Upper lobe of left lung (tissue), 6 donors: ENCODE results near the gene OR8B4. TPM values are rescaled to one million over a fixed set of nuclear protein-coding genes. Genes with fewer than 3 reads are reported as not detected.
"Not testable (repeated sequence)": the region's sequence is repeated elsewhere in the genome, so short reads cannot be mapped to it uniquely, and the experiment has no call there.

ENCODE experiments used
- ATAC-seq, 2 donors: fragments of 200-7000 bp; cut with Tn5 transposase; one replicate each; pipeline ENCODE4 v1.9.1; 2022; ENCODE audit warnings: mild to moderate bottlenecking in 2 of 2, moderate library complexity in 2 of 2; ENCODE audit not compliant: low FRiP score in 2 of 2
- DNase-seq, 2 donors: peaks; one replicate each; pipeline ENCODE4 v3.0.0-alpha.2; 2019 to 2020
- H3K27ac ChIP-seq, 4 donors: fragments of 200-600 bp; sonication (generic); one replicate each; pipeline ENCODE4 v1.5.1; 2016 to 2019
- H3K27me3 ChIP-seq, 4 donors: fragments of 200-600 bp; sonication (generic); one replicate each; pipeline ENCODE4 v1.5.1; 2017 to 2019
- H3K36me3 ChIP-seq, 4 donors: fragments of 200-600 bp; sonication (generic); one replicate each; pipeline ENCODE4 v1.5.1; 2016 to 2019
- H3K4me1 ChIP-seq, 4 donors: fragments of 200-600 bp; sonication (generic); one replicate each; pipeline ENCODE4 v1.5.1; 2018 to 2019
- H3K4me3 ChIP-seq, 4 donors: fragments of 200-600 bp; sonication (generic); one replicate each; pipeline ENCODE4 v1.5.1; 2017 to 2019; ENCODE audit warnings: mild to moderate bottlenecking in 2 of 4, moderate library complexity in 1 of 4
- H3K9me3 ChIP-seq, 4 donors: fragments of 200-600 bp; sonication (generic); one replicate each; pipeline ENCODE4 v1.5.1; 2018 to 2019
- EP300 ChIP-seq, 4 donors: sonication (generic); formaldehyde crosslinking; IDR thresholded peaks; one replicate each; pipeline ENCODE4 v1.5.1; 2017; ENCODE audit warnings: antibody characterized with exemption in 4 of 4, control low read depth in 2 of 4
- POLR2A ChIP-seq, 4 donors: fragments of 450-650 bp; IDR thresholded peaks; one replicate each; pipeline ENCODE4 v1.5.1; 2016 to 2017; ENCODE audit warnings: antibody characterized with exemption in 4 of 4, mild to moderate bottlenecking in 2 of 4
- POLR2AphosphoS5 ChIP-seq, 2 donors: sonication (generic); formaldehyde crosslinking; IDR thresholded peaks; one replicate each; pipeline ENCODE4 v1.5.1; 2017; ENCODE audit warnings: antibody characterized with exemption in 2 of 2
- WGBS, 2 donors: methylation state at CpG; one replicate each; pipeline ENCODE4 v1.1.5; 2017 to 2018; 5-methylcytosine and 5-hydroxymethylcytosine counted together
- total RNA-seq, 6 donors: library from RNA; depleted of rRNA in 4 of 6; stranded (reverse); fragments of >200 nt in 4 of 6; gene quantifications; one replicate each; pipeline versions ENCODE4 v1.1.0 to v1.2.1, GENCODE V29; 2016 to 2021
- TF ChIP-seq, protein P1 (sequence below), 6 experiments: fragments of 450-650 bp in 4 of 6; fragments of 200-600 bp in 2 of 6; sonication (generic) in 2 of 6; IDR thresholded peaks; one replicate each; pipeline ENCODE4 v1.5.1; 2016 to 2019; ENCODE audit warnings: antibody characterized with exemption in 6 of 6
- donor health status: DM: no; HTN: no; CAD: no; lungs with moderate emphysema.
- donor health status: DM: no; HTN: yes; CAD: no; lungs with severe emphysema.

OR8B4 gene
- total RNA-seq, 6 donors from 2014 or later, result not detected

DNA sequence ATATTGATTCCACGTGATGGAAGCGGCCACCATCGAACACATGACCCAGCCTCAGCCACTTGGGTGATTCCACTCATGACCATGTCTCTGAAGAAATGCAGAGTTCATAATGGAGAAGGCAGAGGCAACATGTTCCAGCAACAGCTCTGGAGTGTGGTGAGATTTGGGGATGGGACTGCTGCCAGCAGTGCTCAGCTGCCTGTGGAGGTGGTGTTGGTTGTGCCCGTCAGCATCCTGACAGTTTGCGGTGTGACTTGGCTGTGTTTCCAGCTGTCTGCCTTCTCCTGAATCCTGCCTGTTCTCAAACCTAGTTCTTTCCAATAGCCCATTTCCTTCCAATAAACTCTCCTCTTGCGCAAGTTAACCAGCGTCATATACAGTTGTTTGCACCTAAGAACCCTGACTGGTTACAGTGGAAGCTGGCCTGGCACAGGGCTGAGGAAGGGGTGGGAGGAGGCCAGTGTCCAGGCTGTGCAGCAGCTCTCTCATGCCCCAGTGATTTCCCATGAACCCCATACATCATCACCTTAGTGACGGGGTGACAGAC, 42.8 kb upstream of the OR8B4 start:
- no peaks in the 10 kb centered on the region for H3K27me3 ChIP-seq
- no peak overlapping the region for H3K4me3 ChIP-seq
- peak in 1 of 2 donors; percentile 11 for ATAC-seq
- no peaks in the 10 kb centered on the region for H3K36me3 ChIP-seq
- H3K9me3 ChIP-seq, result no peaks in the 10 kb centered on the region
- no peaks in the 10 kb centered on the region for H3K4me1 ChIP-seq
- H3K27ac ChIP-seq, result no peak overlapping the region
- TF ChIP-seq, protein P1, sequence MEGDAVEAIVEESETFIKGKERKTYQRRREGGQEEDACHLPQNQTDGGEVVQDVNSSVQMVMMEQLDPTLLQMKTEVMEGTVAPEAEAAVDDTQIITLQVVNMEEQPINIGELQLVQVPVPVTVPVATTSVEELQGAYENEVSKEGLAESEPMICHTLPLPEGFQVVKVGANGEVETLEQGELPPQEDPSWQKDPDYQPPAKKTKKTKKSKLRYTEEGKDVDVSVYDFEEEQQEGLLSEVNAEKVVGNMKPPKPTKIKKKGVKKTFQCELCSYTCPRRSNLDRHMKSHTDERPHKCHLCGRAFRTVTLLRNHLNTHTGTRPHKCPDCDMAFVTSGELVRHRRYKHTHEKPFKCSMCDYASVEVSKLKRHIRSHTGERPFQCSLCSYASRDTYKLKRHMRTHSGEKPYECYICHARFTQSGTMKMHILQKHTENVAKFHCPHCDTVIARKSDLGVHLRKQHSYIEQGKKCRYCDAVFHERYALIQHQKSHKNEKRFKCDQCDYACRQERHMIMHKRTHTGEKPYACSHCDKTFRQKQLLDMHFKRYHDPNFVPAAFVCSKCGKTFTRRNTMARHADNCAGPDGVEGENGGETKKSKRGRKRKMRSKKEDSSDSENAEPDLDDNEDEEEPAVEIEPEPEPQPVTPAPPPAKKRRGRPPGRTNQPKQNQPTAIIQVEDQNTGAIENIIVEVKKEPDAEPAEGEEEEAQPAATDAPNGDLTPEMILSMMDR (IDR thresholded peaks at IDR 0.05), result no peak
- no peak for TF ChIP-seq EP300 (IDR thresholded peaks at IDR 0.05)
- no peak for TF ChIP-seq POLR2A (IDR thresholded peaks at IDR 0.05)
- no peak for TF ChIP-seq POLR2AphosphoS5 (IDR thresholded peaks at IDR 0.05)
- 58 to 68% methylated on average over 8 of the region's 8 CpGs for WGBS, 2 donors
- no peak for DNase-seq

DNA sequence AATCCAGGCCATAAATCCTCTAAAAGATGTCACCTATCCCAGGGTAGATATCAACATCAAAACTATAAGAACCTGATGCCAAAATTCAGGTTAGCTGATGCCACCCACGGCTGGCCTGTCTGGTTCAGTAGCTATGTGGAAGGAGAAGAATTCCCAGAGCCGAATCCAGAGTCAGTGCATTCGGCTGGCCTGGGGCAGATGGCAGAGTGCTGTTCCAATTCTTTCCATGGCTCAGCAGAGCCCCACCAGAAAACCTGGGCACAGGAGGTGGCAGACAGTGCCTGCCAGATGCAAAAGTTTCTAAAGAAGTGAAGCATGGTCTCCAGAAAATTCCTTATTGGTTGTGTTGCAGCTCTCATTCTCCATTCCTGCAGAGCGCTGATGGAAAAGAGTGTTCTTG, 40.7 kb upstream of the OR8B4 start:
- WGBS, 2 donors, result 89 to 93% methylated on average over 3 to 4 of the region's 4 CpGs
- Histone ChIP-seq H3K4me3 (no peak overlapping the region), H3K36me3 (no peaks in the 10 kb centered on the region), H3K4me1 (no peaks in the 10 kb centered on the region), H3K27me3 (no peaks in the 10 kb centered on the region), H3K27ac (no peak overlapping the region), H3K9me3 (no peaks in the 10 kb centered on the region)
- TF ChIP-seq POLR2A (IDR thresholded peaks at IDR 0.05) (no peak), EP300 (IDR thresholded peaks at IDR 0.05) (no peak), POLR2AphosphoS5 (IDR thresholded peaks at IDR 0.05) (no peak)
- TF ChIP-seq, protein P1 (IDR thresholded peaks at IDR 0.05), result no peak
- DNase-seq (no peak), ATAC-seq (no peak)

DNA sequence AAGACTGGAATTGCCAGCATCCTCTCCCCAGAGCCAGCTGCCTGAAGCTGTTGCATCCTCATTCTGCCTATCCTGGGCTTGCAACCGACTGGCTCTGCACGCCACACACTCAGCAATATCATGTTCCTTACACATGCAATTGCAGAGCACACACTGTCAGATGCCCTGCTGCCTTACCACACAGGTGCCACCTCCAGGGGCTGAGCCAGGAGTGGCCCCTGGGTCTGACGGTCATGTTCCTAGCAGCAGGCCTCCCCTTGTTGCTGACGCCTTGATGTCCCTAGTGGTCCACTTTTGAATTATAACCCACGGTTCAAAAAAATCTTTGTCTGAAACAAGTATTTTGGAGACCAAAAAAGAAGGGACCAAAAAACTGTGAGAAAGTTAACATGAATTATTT, 39.3 kb upstream of the OR8B4 start:
- no peak overlapping the region for H3K4me3 ChIP-seq
- WGBS, 2 donors, result 79 to 90% methylated on average over 5 of the region's 5 CpGs
- H3K4me1 ChIP-seq, result no peaks in the 10 kb centered on the region
- H3K27me3 ChIP-seq, result no peaks in the 10 kb centered on the region
- H3K9me3 ChIP-seq, result no peaks in the 10 kb centered on the region
- H3K27ac ChIP-seq, result no peak overlapping the region
- TF ChIP-seq POLR2AphosphoS5 (IDR thresholded peaks at IDR 0.05) (no peak), EP300 (IDR thresholded peaks at IDR 0.05) (no peak), POLR2A (IDR thresholded peaks at IDR 0.05) (no peak)
- TF ChIP-seq, protein P1 (IDR thresholded peaks at IDR 0.05), result no peak
- H3K36me3 ChIP-seq, result no peaks in the 10 kb centered on the region
- ATAC-seq, result no peak
- no peak for DNase-seq

DNA sequence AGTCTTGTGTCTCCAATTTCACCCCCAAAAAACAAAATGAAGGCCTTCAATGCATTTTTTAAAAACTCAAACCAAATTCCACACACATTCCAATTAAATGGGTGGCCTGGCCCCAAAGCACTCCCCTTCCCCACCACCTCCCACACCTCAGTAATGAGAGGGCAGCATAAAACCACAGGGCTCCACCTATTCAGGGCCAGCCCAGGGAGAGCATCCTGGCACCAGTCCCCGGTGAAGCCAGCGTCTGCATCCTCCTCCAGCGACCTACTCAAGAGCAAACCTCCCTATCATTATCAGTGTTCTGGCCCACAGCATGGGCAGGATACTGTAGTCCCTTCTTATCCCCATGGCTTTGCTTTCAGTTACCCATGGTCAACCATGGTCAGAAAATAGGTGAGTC, 38.7 kb upstream of the OR8B4 start:
- TF ChIP-seq POLR2A (IDR thresholded peaks at IDR 0.05) (no peak), POLR2AphosphoS5 (IDR thresholded peaks at IDR 0.05) (no peak), EP300 (IDR thresholded peaks at IDR 0.05) (no peak)
- TF ChIP-seq, protein P1 (IDR thresholded peaks at IDR 0.05), result no peak
- 74 to 76% methylated on average over 3 of the region's 3 CpGs for WGBS, 2 donors
- H3K9me3 ChIP-seq, result no peaks in the 10 kb centered on the region
- H3K27me3 ChIP-seq, result no peaks in the 10 kb centered on the region
- H3K4me1 ChIP-seq, result no peaks in the 10 kb centered on the region
- DNase-seq, result no peak
- no peak overlapping the region for H3K4me3 ChIP-seq
- no peaks in the 10 kb centered on the region for H3K36me3 ChIP-seq
- no peak for ATAC-seq
- H3K27ac ChIP-seq, result no peak overlapping the region

DNA sequence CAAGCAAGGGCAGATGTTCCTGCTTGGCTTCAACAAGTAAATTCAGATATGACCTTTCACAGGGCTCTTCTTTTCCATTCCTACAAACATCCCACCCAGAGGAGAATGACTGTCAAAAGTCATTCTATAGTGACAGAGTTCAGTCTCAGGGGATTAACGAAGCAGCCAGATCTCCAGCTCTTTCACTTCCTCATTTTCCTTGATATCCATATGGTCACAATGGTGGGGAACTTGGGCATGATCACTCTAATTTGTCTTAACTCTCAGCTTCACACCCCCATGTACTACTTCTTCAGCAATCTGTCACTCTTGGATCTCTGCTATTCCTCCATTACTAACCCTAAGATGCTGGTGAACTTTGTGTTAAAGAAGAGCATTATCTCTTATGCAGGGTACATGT, 35.8 kb upstream of the OR8B4 start:
- no peak for ATAC-seq
- no peaks in the 10 kb centered on the region for H3K27me3 ChIP-seq
- no peaks in the 10 kb centered on the region for H3K36me3 ChIP-seq
- no peaks in the 10 kb centered on the region for H3K4me1 ChIP-seq
- no peak overlapping the region for H3K4me3 ChIP-seq
- TF ChIP-seq, protein P1 (IDR thresholded peaks at IDR 0.05), result no peak
- no peak for TF ChIP-seq POLR2AphosphoS5 (IDR thresholded peaks at IDR 0.05)
- TF ChIP-seq EP300 (IDR thresholded peaks at IDR 0.05), result no peak
- TF ChIP-seq POLR2A (IDR thresholded peaks at IDR 0.05), result no peak
- DNase-seq, result no peak
- H3K27ac ChIP-seq, result no peak overlapping the region
- H3K9me3 ChIP-seq, result no peaks in the 10 kb centered on the region
- WGBS, 2 donors, result 68 to 78% methylated on average over 1 of the region's 1 CpG

DNA sequence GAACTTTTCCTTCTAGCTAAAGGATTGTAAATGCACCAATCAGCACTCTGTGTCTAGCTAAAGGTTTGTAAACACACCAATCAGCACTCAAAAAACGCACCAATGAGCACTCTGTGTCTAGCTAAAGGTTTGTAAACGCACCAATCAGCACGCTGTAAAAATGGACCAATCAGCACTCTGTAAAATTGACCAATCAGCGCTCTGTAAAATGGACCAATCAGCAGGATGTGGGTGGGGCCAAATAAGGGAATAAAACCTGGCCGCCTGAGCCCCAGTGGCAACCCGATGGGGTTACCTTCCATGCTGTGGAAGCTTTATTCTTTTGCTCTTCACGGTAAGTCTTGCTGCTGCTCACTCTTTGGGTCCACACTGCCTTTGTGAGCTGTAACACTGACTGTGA, 34.7 kb upstream of the OR8B4 start:
- DNase-seq, H3K4me3 ChIP-seq, H3K36me3 ChIP-seq, H3K4me1 ChIP-seq, ATAC-seq, H3K9me3 ChIP-seq, H3K27me3 ChIP-seq, H3K27ac ChIP-seq: not testable (repeated sequence)
- WGBS, 2 donors, result 95 to 96% methylated on average over 7 of the region's 7 CpGs
